ENCODE results near the gene BTNL9.
"Not testable (repeated sequence)": the region's sequence is repeated elsewhere in the genome, so short reads cannot be mapped to it uniquely, and the experiment has no call there.

The BTNL9 gene

DNA sequence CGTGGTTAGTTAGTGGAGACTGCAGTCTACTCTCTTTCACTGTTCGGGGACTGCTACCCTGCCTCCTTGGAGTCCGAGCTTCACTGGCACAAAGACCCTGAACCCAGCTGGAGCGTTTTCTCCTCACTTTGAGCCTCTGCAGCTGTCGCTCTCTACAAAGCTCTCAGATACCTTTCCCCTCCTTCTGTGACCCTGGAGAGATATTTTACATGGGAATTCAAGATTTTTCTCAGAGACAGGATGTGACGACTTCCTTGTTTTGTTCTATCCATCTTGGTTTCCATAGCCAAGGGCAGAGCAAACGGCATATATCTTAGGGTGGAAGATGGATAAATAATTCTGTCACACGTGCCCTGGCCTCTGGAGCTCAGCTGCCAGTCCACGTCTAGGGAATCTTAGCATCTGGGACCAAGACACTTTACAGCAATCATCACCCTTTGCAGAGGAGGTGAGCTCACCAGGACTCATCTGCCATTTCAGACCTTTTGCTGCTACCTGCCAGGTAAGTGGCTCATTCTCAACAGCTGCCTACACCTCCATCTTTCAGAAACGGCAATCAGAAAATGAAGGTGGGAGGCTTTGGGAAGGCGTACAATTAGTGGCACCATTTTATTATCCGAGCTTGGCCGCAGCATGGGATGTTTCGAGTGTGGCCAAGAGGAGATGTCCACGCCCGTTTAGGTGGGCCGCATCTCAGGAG lies at the start of gene BTNL9:
Gene BTNL9, plus strand, starts transcription at position 336 of the 700 bp plus-strand sequence. CDS start 5,224 bp downstream, outside the sequence.
- no peak for DNase-seq

DNA sequence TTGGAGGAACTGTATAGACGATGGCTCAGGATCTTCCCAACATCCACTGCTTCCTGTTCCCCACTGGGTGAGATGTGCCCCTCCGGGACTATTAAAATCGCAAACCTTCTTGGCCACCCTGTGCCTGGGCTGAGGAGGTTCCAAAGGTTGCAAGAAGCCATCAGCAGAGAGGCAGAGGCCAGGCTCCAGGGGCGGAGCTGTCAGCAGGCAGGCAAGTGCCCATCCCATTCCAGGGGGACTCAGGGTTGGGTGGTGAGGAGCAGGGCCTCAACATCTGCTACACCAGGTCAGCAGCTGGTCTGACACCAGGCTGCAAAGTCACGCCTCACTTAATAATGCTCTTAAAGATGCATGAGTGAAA lies 49.2 kb upstream of the BTNL9 start:
- no peak for DNase-seq

DNA sequence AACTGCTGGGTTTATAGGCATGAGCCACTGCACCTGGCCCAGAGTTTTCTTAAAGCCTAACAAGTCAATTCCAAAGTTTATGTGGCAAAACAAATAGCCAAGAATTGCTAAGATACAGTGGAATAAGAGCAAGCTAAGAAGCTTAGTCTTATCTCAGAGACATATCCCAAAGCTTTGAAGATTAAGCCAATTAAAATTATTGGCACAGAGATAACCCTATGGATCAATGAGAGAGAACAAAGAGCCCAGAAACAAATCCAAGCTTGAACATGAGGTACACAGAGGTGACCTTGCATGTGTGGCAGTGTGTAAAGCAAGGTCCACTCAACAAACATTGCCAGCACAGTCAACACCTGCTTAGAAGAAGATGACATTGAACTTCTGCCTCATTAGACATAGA lies 38.1 kb upstream of the BTNL9 start:
- no peak for DNase-seq

DNA sequence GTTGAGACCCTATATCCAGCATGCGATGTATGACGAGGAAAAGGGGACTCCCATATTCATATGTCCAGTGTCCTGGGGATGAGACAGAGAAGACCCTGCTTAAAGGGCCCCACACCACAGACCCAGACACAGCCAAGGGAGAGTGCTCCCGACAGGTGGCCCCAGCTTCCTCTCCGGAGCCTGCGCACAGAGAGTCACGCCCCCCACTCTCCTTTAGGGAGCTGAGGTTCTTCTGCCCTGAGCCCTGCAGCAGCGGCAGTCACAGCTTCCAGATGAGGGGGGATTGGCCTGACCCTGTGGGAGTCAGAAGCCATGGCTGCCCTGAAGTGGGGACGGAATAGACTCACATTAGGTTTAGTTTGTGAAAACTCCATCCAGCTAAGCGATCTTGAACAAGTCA lies 34.3 kb upstream of the BTNL9 start:
- no peak for DNase-seq

DNA sequence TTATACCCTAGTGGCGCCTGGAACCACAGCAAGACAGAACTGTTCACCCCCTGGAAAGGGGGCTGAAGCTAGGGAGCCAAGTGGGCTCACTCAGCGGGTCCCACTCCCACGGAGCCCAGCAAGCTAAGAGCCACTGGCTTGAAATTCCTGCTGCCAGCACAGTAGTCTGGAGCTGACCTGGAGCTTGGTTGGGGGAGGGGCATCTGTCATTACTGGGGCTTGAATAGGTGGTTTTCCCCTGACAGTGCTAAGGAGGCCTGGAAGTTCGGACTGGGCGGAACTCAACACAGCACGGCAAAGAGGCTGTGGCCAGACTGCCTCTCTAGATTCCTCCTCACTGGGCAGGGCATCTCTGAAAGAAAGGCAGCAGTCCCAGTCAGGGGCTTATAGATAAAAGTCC lies 31.9 kb upstream of the BTNL9 start:
- no peak for DNase-seq

DNA sequence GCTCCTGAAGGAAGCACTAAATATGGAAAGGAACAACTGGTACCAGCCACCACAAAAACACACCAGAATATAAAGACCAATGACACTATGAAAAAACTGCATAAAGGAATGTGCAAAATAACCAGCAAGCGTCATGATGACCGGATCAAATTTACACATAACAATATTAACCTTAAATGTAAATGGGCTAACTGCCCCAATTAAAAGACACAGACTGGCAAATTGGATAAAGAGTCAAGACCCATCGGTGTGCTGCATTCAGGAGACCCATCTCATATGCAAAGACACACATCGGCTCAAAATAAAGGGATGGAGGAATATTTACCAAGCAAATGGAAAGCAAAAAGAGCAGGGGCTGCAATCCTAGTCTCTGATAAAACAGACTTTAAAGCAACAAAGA lies 30.0 kb upstream of the BTNL9 start:
- not testable (repeated sequence) for DNase-seq

DNA sequence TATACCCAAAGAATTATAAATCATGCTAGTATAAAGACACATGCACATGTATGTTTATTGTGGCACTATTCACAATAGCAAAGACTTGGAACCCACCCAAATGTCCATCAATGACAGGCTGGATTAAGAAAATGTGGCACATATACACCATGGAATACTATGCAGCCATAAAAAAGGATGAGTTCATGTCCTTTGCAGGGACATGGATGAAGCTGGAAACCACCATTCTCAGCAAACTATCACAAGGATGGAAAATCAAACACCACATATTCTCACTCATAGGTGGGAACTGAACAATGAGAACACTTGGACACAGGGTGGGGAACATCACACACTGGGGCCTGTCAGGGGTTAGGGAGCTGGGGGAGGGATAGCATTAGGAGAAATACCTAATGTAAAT lies 25.4 kb upstream of the BTNL9 start:
- DNase-seq: not testable (repeated sequence)

DNA sequence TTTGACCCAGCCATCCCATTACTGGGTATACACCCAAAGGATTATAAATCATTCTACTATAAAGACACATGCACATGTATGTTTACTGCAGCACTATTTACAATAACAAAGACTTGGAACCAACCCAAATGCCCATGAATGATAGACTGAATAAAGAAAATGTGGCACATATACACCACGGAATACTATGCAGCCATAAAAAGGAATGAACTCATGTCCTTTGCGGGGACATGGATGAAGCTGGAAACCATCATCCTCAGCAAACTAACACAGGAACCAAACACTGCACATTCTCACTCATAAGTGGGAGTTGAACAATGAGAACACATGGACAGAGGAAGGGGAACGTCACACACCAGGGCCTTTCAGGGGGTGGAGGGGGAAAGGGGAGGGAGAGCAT lies 22.6 kb upstream of the BTNL9 start:
- DNase-seq: not testable (repeated sequence)

DNA sequence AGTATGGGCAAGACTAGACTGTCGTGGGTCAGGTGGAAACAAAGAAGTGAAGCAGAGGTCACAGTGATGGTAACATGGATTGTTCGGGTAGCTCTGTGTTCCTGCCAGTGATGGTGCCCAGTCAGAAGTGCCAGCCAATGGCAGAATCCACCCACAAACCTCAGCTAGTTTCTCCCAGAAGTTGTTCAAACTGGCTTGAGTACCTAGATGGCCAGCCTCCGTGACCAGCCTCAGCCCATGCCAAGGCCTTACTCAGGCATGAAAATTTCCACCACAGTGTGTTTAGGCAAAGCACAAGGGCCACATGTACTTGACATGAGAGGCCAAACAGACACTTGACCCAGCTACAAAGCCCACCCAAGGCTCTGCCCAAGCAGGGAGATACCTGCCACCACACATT lies 19.4 kb upstream of the BTNL9 start:
- no peak for DNase-seq

DNA sequence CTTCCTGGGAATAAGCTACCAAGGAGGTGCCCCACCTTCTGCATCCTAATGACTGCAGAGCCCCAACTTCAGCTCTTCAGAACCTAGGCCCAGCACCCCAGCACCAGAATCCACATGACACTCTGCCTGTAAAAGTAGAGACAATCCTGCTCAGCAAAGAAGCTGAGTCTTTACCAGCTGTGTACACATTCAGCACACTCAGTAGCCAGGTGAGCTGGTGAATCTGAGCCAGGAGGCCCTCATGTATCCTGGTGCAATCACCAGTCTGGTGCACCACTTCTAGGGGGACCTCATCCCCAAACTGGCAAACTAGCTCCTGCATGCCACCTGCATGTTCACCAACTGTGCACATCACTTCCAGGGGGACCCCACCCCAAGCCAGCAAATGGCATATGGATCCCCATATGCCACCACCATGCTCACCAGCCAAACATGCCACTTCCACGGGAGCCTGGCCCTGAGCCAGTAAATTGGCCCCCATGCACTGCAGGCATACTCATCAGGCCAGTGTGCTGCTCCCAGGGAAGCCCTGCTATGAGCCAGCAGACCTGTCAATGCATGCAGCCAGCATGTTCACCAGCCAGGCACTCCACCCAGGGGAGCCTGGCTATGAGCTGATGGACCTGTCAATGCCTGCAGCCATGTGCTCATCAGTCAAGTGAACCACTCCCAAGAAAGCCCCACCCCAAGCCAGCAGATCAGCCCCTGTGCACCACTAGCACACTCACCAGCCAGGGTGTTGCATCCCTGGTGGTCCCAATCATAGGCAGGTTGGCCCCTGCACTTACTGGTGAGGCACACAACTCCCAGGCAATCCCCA lies 15.6 kb upstream of the BTNL9 start:
- no peak for DNase-seq

DNA sequence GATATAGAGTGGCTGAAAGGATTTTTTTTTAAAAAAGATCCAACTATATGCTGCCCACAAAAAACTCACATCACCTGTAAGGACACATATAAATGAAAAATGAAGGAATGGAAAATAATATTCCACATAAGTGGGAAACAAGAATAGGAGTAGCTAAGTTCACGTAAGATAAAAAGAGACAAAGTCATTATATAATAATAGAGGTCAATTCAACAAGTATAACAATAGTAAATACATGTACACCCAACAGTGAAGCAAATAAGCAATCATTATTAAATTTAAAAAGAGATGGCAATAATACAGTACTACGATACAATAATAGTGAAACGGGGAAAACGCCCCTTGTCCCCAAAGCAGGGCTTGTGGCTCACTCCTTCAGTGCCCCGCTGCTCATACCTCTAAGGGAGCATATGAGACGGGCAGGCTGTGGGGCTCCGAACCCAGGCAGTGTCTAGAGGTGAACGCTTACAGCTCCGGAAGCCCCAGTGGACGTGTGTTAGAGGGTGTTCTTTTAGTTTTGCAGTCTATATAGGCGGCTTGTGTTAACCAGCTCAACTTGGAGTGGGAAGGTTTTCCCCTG lies 12.5 kb upstream of the BTNL9 start:
- no peak for DNase-seq

DNA sequence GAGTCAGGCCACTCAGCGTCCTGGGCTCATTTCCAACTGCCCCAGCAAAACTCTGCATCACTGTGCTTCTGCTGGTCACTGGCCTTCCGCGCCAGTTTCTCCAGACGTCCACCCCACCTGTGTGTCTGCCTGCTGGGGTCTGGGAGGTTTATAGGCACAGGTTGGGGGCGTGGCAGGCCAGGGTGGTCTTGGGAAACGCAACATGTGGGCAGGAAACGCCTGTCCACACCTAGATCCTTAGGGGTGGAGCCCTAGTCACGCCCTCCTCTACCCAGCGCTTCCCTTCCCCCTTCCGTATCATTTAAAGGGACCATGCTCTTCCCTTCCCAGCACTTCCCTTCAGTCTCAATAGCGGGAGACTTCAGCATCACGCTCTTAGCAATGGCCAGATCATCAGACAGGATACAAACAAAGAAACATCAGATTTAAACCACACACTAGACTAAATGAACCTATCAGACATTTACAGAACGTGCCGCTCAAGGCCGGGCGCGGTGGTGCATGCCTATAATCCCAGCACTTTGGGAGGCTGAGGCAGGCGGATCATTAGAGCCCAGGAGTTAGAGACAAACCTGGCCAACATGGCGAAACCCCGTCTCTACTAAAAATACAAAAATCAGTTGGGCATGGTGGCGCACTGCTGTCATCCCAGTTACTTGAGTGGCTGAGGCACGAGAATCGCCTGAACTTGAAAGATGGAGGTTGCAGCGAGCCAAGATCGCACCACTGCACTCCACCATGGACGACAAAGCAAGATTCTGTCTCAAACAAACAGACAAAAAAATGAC lies 11.8 kb upstream of the BTNL9 start:
- DNase-seq: no peak

DNA sequence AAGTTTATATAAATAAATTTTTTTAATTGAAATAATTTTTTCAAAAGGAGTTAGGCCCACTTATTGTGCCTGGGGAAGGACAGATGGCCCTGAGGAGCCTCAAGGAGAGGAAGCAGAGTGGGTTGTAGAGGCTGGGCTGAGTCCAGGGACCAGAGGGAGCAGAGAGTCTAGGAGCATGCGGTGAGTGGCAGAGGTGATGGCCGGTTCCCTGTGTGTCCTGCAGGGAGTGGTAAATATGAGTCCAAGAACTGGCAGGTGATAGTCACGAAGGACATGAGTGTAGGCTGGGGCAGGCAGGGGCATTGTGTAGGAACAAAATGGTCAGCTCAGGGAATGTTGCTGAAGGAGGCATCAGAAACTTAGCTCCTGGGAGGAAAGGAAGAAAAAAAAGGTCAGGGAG lies 8.3 kb upstream of the BTNL9 start:
- no peak for DNase-seq

DNA sequence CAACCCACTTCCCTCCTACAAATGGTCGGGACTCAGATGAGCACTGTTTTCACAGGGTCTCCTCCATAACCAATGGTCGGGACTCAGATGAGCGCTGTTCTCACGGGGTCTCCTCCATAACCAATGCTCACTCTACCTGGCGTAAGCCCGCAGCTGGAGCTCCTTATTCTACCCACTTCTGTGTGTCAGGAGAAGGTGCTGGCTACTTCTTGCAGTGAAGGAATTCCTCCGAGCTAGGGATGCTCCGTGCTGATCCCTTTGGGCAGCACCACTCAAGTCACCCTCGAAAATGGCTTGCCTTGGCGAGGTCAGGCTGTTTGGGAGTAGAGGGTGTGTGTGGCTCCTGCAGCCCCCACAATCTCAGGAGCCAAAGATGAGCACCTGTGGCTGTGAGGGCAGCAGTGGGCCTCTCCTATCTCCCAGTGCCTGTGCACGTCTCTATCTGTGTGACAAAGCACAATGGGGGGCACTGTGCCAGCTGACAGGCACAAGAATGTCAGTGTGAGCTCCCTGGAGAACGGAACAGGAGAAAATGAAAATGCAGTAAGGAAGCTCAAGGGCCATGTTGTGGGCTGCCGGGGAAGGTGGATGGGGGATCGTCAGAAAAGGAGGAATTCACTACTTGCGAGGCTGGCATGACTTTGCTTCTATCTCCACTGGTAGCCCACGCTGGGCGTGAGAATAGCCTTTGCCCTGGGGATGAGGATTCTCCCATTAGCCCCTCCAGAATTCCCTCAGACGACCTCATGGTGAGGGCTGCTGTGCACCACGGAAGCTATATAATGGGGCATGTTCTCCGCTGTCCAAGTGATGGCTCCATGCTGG lies 3.9 kb upstream of the BTNL9 start:
- DNase-seq: no peak

DNA sequence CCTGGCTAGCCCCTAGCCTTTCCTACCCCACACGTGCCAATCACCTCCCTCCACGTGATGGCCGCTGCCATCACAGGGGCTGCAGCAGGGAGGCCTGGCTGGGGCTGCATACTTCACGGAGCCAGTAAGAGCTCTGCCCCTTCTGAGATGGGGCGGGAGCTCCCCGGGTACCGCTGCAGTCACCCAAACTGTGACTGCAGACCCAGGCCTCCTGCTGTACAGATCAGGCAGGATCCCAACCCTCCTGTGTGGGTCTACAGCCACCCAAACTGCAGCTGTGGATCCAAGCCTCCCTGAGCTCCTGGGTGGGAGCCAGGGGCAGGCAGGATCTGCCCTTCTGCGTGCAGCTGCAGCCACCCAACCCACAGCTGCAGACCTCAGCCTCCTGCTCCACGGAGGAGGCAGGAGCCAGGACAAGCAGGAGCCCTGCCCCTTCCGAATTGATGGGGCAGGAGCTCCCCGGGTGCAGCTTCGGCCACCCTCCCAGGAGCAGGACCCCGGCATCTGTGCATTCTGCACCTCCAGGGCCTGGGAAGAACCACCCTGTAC lies 3.2 kb upstream of the BTNL9 start:
- DNase-seq: no peak

DNA sequence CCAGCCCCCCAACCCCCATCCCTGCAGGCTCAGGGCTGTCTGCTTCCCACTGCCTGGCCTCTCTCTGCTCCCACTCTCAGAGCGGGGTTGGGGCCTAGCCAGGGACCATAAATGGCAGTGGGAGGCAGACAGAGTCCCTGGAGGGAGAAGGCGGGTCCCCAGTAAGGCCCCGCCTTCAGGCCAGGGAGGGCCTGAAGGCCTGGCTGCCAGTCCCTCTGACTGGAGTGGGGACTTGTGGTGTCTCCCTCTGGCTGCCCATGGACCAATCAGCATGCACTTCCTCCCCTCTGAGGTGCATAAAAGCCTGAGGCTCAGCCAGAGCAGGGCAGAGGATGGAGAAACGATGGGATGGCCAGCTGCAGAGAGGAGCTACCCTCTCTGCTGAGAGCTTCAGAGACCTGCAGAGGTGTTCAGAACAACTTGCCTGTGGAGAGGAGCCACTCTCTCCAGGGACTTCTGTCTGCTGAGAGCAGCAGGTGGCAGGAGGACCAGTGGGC lies 2.7 kb upstream of the BTNL9 start:
- no peak for DNase-seq

DNA sequence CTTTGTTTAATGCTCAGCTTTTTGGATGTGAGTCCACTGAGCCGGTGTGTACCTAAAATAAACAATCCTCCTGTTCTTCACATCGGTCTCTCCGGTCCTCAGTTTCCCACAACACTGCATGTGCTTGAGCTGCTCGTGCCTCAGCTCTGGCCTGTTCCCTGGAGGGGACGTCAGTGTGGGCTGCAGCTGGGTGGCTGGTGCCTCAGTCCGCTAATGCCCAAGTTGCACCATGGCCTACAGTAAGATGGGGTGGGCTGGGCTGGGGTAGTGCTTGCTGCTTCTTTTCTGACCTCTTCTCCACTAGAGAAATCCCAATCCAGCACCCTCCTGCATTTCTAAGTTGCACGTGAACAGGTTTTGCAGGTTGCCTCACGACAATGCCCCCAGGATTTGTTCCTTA lies 595 bp upstream of the BTNL9 start:
- DNase-seq: no peak

DNA sequence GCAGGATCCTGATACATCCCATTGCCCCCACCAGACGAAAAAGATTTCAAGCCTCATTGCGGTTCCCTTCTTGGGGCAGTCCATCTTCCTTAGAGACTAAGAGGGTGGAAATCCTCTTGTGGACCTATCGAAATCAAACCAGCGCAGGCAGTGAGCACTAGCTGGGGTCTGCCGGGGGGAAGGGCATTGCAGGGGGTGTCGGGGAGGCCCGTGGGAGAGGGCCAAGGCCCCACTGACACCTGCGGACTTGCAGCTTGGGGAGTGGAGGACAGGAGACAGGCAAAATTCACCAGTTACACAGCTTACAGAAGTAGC lies 522 bp downstream of the BTNL9 start:
- DNase-seq: no peak

DNA sequence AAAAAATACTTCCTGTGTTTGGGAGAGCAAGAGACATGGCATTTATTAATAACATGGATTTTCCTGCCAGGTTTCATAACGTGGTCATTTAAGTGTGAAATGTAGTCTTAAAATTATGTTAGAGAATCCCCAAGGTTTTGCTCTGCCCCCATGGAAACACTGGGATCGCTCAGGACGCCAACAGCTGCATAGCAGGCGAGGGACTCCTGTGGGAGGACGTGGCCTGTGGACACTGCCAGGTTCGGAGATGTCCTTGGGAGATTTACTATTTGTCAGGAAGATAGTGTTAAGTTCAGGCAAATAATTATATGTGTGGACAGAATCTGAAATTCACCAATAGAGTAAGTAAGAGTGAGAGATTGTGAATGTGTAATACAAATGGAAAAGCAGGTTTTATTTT lies 977 bp downstream of the BTNL9 start:
- DNase-seq: no peak

DNA sequence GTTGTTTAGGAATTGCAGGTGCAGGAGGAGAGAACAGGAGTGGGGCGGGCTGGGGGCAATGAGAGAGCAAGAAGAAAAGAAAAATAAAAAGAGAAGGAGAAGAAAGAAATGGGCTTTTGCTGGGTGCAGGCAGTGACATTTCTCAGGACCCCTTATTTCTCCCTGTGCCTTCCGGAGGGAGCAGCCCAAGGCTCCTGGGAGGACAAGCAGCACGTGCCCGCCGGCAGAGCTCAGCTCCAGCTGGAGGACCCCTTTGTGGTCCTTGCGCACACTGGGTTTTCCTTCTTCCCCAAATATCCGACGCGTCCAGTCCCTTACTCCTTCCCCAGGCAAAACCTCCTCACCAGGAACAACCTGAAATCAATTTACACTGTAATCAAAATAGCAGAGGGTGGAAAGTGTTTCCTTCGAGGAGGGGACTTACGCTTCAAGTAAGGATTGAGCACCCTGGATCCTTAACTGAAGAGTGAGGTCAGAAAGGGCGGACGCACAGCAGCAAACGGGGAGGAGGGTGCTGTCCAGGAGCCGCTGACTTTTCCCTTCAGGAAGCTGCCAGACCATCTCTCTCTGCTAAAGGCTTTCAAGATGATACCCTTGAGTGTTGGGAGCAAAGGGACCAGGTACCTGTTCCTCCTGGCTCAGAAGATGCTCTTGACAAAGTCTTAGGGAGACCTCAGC lies 2.1 kb downstream of the BTNL9 start:
- DNase-seq: no peak

DNA sequence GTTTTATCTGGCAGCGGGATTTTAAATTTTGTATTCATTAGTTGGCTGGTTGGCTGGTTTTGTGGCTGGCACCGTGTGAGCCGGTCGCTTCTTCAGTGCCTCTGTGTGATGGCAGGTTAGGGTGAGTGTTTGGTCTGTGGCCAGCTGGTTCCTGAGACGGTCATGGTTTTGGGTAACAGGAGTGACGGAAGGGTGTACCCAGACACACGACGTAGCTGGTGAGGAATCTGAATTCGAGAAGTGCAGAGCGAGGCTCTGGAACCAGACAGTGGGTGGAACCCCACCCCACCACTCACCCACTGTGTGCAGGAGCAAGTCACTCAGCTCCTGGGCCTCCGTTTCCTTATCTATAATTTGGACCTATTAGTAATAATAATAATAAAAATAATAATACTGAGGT lies 2.7 kb downstream of the BTNL9 start:
- no peak for DNase-seq

Data from activated T-cell treated with anti-CD3 and anti-CD28 coated beads, Interleukin-2, amount 50 U/mL, for 48 hours (primary cell).